ENCODE data around the gene FAM13A. TPM values are rescaled to one million over a fixed set of nuclear protein-coding genes. Genes with fewer than 3 reads are reported as not detected.

Gene FAM13A
- total and polyA plus RNA-seq, 2 experiments from 2014 or later, result 5.3 to 6.6 TPM

DNA sequence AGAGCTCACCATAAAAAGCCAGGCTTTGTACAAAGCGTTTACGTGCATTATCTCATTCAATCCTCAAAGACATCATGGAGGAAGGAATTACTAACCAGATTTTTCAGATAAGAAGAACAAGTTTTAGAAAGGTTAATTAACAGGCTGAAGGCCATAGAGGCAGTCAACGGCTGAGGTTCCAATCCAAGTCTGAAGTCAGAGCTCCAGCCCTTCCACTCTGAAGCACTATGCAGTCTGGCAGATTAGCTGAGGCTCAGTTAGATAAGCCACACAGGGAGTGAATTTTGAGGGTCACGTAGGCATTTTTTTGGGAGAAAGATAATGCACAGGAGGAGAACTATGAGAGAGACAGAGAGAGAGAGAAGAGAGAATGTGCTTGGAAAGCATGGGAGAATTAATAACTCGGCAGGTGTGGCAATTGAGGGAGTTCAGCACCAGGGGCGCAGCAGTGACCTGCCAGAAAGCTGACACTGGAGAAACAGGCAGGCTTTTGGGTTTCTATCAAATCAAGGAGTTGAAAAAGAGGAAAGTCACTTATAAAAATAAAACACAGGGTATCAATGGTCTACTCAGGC, 242.9 kb downstream of the FAM13A start:
- H3K79me2 ChIP-seq (ENCODE audit: insufficient read depth), result no peaks in the 10 kb centered on the region
- 89 to 92% methylated on average over 6 of the region's 6 CpGs for WGBS, 2 experiments (ENCODE audit: low coverage in 1 of 2, low lambda C conversion rate in 2 of 2, missing lambda C conversion rate in 2 of 2)
- TF ChIP-seq EZH2 (IDR thresholded peaks at IDR 0.05; ENCODE audit: insufficient read depth, poor library complexity, severe bottlenecking), result no peak
- no peak for TF ChIP-seq EZH2phosphoT487 (IDR thresholded peaks at IDR 0.05; ENCODE audit: insufficient read depth, low read depth)
- H3K9ac ChIP-seq, result no peak overlapping the region
- H3K27me3 ChIP-seq (replicated peaks; ENCODE audit: insufficient read depth), result no peaks in the 10 kb centered on the region
- no peaks in the 10 kb centered on the region for H3K36me3 ChIP-seq (ENCODE audit: low read depth)
- H3K9me2 ChIP-seq (ENCODE audit: insufficient read depth), result no peaks in the 10 kb centered on the region
- H3K9me3 ChIP-seq (ENCODE audit: low read depth), result no peaks in the 10 kb centered on the region
- H3K27ac ChIP-seq, result no peak overlapping the region
- H3K4me3 ChIP-seq, result no peak overlapping the region
- no peak for DNase-seq
- H3K4me1 ChIP-seq (ENCODE audit: insufficient read depth), result peaks cover 11% of the 10 kb centered on the region; the same call in 1 of the 2 replicates
- H3F3A ChIP-seq (ENCODE audit: insufficient read depth), result no peaks in the 10 kb centered on the region
- H4K20me1 ChIP-seq (ENCODE audit: insufficient read depth), result no peaks in the 10 kb centered on the region
- H3K4me2 ChIP-seq (ENCODE audit: unreplicated experiment), result no peak overlapping the region
- in situ Hi-C loops (cut with MboI), result loop anchor here (25.0 kb wide), 1 partner anchor 277 kb away; no protein-coding TSS in a partner anchor
- H2AFZ ChIP-seq, result no peak overlapping the region

DNA sequence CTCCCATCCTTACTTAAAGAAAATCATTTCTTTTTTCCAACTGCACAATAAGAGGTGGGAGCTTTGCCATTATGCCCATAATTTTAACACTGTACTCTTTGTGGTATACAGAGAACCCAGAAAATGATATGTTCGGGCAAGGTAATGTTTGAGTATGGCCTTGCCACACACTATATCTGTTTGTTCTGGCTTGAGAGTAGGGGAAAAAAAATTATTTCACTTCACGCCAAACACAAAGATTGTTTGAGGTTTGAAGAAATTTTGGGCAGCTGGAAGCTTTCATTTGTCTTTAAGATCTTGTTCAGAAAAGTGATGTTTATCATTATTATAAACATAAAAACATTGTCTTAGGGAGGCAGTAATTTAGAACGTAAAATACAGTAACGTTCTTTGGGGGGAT, 244.0 kb downstream of the FAM13A start:
- Histone ChIP-seq H3K36me3 (ENCODE audit: low read depth) (no peaks in the 10 kb centered on the region), H3K9me2 (ENCODE audit: insufficient read depth) (no peaks in the 10 kb centered on the region)
- in situ Hi-C loops (cut with MboI), result loop anchor here (25.0 kb wide), 1 partner anchor 276 kb away; no protein-coding TSS in a partner anchor

DNA sequence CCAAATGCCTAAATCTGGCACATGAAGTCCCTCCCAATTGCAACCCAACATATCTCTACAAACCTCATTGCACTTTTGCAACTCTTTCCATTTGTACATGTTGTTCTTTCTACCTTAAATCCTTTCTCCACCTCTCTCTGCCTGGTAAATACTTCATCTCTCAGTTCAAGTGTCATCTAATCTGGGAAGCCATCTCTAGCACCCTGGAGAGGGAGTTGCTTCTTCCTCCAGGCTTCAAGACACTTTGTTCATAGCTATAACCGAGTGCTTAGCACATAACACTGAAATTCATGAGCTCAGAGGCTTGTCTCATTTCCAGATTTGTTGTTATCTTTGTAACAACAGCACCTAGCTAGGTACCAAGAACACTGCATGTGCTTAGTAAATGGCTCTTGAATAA, 244.6 kb downstream of the FAM13A start:
- DNase-seq, result no peak
- Histone ChIP-seq H2AFZ (no peak overlapping the region), H3K4me1 (ENCODE audit: insufficient read depth) (0 out of 2 replicates have a peak, but pooled peaks cover 6% of the 10 kb centered on the region), H3K79me2 (ENCODE audit: insufficient read depth) (no peaks in the 10 kb centered on the region), H3K36me3 (ENCODE audit: low read depth) (no peaks in the 10 kb centered on the region), H3K4me2 (ENCODE audit: unreplicated experiment) (no peak overlapping the region), H3F3A (ENCODE audit: insufficient read depth) (no peaks in the 10 kb centered on the region), H3K27me3 (replicated peaks; ENCODE audit: insufficient read depth) (no peaks in the 10 kb centered on the region), H3K9ac (no peak overlapping the region), H3K9me3 (ENCODE audit: low read depth) (no peaks in the 10 kb centered on the region), H3K4me3 (no peak overlapping the region), H4K20me1 (ENCODE audit: insufficient read depth) (no peaks in the 10 kb centered on the region), H3K27ac (no peak overlapping the region), H3K9me2 (ENCODE audit: insufficient read depth) (no peaks in the 10 kb centered on the region)
- in situ Hi-C loops (cut with MboI), result loop anchor here (25.0 kb wide), 1 partner anchor 275 kb away; no protein-coding TSS in a partner anchor
- 89 to 97% methylated on average over 1 of the region's 1 CpG for WGBS, 2 experiments (ENCODE audit: low coverage in 1 of 2, low lambda C conversion rate in 2 of 2, missing lambda C conversion rate in 2 of 2)
- TF ChIP-seq EZH2phosphoT487 (IDR thresholded peaks at IDR 0.05; ENCODE audit: insufficient read depth, low read depth) (no peak), EZH2 (IDR thresholded peaks at IDR 0.05; ENCODE audit: insufficient read depth, poor library complexity, severe bottlenecking) (no peak)

More for the DNA sequence above, 244.0 kb downstream of the FAM13A start:
- H3K27ac ChIP-seq, result no peak overlapping the region
- no peaks in the 10 kb centered on the region for H3K27me3 ChIP-seq (replicated peaks; ENCODE audit: insufficient read depth)
- no peak overlapping the region for H3K4me3 ChIP-seq
- TF ChIP-seq EZH2phosphoT487 (IDR thresholded peaks at IDR 0.05; ENCODE audit: insufficient read depth, low read depth) (no peak), EZH2 (IDR thresholded peaks at IDR 0.05; ENCODE audit: insufficient read depth, poor library complexity, severe bottlenecking) (no peak)
- H3K9ac ChIP-seq, result no peak overlapping the region
- no peaks in the 10 kb centered on the region for H4K20me1 ChIP-seq (ENCODE audit: insufficient read depth)
- H3K4me2 ChIP-seq (ENCODE audit: unreplicated experiment), result no peak overlapping the region
- 98% methylated on average over 4 of the region's 4 CpGs for WGBS, 2 experiments (ENCODE audit: low coverage in 1 of 2, low lambda C conversion rate in 2 of 2, missing lambda C conversion rate in 2 of 2)
- no peaks in the 10 kb centered on the region for H3K79me2 ChIP-seq (ENCODE audit: insufficient read depth)
- no peaks in the 10 kb centered on the region for H3K9me3 ChIP-seq (ENCODE audit: low read depth)
- 0 out of 2 replicates have a peak, but pooled peaks cover 6% of the 10 kb centered on the region for H3K4me1 ChIP-seq (ENCODE audit: insufficient read depth)
- no peak for DNase-seq
- no peak overlapping the region for H2AFZ ChIP-seq
- H3F3A ChIP-seq (ENCODE audit: insufficient read depth), result no peaks in the 10 kb centered on the region

DNA sequence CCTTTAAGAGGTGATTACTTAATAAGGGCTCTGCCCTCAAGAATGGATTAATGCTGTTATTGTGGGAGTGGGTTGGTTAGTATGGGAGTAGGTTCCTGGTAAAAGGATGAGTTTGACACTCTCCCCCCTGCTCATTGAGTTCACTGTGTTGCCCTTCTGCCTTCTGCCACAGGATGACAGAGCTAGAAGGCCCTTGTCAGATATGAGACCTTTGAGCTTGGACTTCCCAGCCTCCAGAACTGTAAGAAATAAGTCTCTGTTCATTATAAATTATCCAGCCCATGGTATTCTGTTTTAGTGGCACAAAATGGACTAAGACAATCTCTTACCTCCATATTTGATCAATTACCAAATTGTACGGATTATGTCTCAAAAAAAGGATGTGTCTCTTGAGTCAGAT, 245.1 kb downstream of the FAM13A start:
- Histone ChIP-seq H3K27me3 (replicated peaks; ENCODE audit: insufficient read depth) (no peaks in the 10 kb centered on the region), H2AFZ (no peak overlapping the region), H3F3A (ENCODE audit: insufficient read depth) (no peaks in the 10 kb centered on the region), H3K4me2 (ENCODE audit: unreplicated experiment) (no peak overlapping the region), H3K4me1 (ENCODE audit: insufficient read depth) (0 out of 2 replicates have a peak, but pooled peaks cover 6% of the 10 kb centered on the region), H3K9me2 (ENCODE audit: insufficient read depth) (no peaks in the 10 kb centered on the region), H3K27ac (no peak overlapping the region), H3K9me3 (ENCODE audit: low read depth) (no peaks in the 10 kb centered on the region), H3K4me3 (no peak overlapping the region), H3K79me2 (ENCODE audit: insufficient read depth) (no peaks in the 10 kb centered on the region), H3K36me3 (ENCODE audit: low read depth) (no peaks in the 10 kb centered on the region), H4K20me1 (ENCODE audit: insufficient read depth) (no peaks in the 10 kb centered on the region), H3K9ac (no peak overlapping the region)
- no peak for TF ChIP-seq EZH2phosphoT487 (IDR thresholded peaks at IDR 0.05; ENCODE audit: insufficient read depth, low read depth)
- TF ChIP-seq EZH2 (IDR thresholded peaks at IDR 0.05; ENCODE audit: insufficient read depth, poor library complexity, severe bottlenecking), result no peak
- in situ Hi-C loops (cut with MboI), result loop anchor here (25.0 kb wide), 1 partner anchor 275 kb away; no protein-coding TSS in a partner anchor
- DNase-seq, result no peak
- WGBS, 2 experiments (ENCODE audit: low coverage in 1 of 2, low lambda C conversion rate in 2 of 2, missing lambda C conversion rate in 2 of 2), result 56 to 67% methylated on average over 1 of the region's 1 CpG
